GM21447 (cell line): ENCODE results near the gene SUCLG2.

ENCODE experiments used
- ATAC-seq: cut with Tn5 transposase; IDR thresholded peaks from one replicate; pipeline ENCODE4 v1.9.1; 2021; ENCODE audit not compliant: unreplicated experiment

Gene SUCLG2

GRCh38 chr3:67654099-67654843 is at the start of gene SUCLG2:
Gene SUCLG2, minus strand, starts transcription at chr3:67654612. Its CDS starts 26 bp downstream, at chr3:67654586.
- ATAC-seq, result peak; percentile 67

GRCh38 chr3:67700596-67700995 is 46.2 kb upstream of the SUCLG2 start:
- no peak for ATAC-seq

- ATAC-seq, result no peak
Observed at GRCh38 chr3:67699882-67700281, 45.5 kb upstream of the SUCLG2 start.

GRCh38 chr3:67692621-67693020 is 38.2 kb upstream of the SUCLG2 start:
- no peak for ATAC-seq

GRCh38 chr3:67691926-67692325 is 37.5 kb upstream of the SUCLG2 start:
- no peak for ATAC-seq

- ATAC-seq, result no peak
Observed at GRCh38 chr3:67691207-67691606, 36.8 kb upstream of the SUCLG2 start.

GRCh38 chr3:67689806-67690205 is 35.4 kb upstream of the SUCLG2 start:
- no peak for ATAC-seq

GRCh38 chr3:67688231-67688630 is 33.8 kb upstream of the SUCLG2 start:
- no peak for ATAC-seq

- no peak for ATAC-seq
Observed at GRCh38 chr3:67686069-67686468, 31.7 kb upstream of the SUCLG2 start.

GRCh38 chr3:67685499-67685898 is 31.1 kb upstream of the SUCLG2 start:
- ATAC-seq, result peak; percentile 96

- no peak for ATAC-seq
Observed at GRCh38 chr3:67684211-67684610, 29.8 kb upstream of the SUCLG2 start.

- peak; percentile 39 for ATAC-seq
Observed at GRCh38 chr3:67683522-67683921, 29.1 kb upstream of the SUCLG2 start.

- ATAC-seq, result peak; percentile 60
Observed at GRCh38 chr3:67678665-67679064, 24.3 kb upstream of the SUCLG2 start.

- ATAC-seq, result no peak
Observed at GRCh38 chr3:67674055-67674454, 19.6 kb upstream of the SUCLG2 start.

GRCh38 chr3:67662733-67663132 is 8.3 kb upstream of the SUCLG2 start:
- ATAC-seq, result peak; percentile 72

GRCh38 chr3:67661089-67661488 is 6.7 kb upstream of the SUCLG2 start:
- ATAC-seq, result no peak

- ATAC-seq, result no peak
Observed at GRCh38 chr3:67657192-67657591, 2.8 kb upstream of the SUCLG2 start.

GRCh38 chr3:67656614-67657013 is 2.2 kb upstream of the SUCLG2 start:
- ATAC-seq, result no peak

- ATAC-seq, result peak; percentile 49
Observed at GRCh38 chr3:67655364-67656121, 1.1 kb upstream of the SUCLG2 start.

- ATAC-seq, result no peak
Observed at GRCh38 chr3:67654844-67655177, 399 bp upstream of the SUCLG2 start.

- peak; percentile 28 for ATAC-seq
Observed at GRCh38 chr3:67653425-67654098, 850 bp downstream of the SUCLG2 start.

GRCh38 chr3:67650084-67650483 is 4.3 kb downstream of the SUCLG2 start:
- ATAC-seq, result no peak
